Measurements from ENCODE around the gene AP3B2.

The AP3B2 gene

GRCh38 chr15:82698711-82699345 lies 10.8 kb downstream of the AP3B2 start:
- TF ChIP-seq CREB5 (CRISPR knock-in tag; IDR thresholded peaks at IDR 0.05; ENCODE audit: low read depth) (no peak), BACH2 (CRISPR knock-in tag; IDR thresholded peaks at IDR 0.05; ENCODE audit: borderline replicate concordance) (no peak)
- no peak for ATAC-seq

GRCh38 chr15:82697735-82698407 lies 11.8 kb downstream of the AP3B2 start:
- no peak for ATAC-seq
- TF ChIP-seq ZNF70 (CRISPR knock-in tag; IDR thresholded peaks at IDR 0.05) (no peak), ZFP3 (CRISPR knock-in tag; IDR thresholded peaks at IDR 0.05) (no peak), ISL1 (CRISPR knock-in tag; IDR thresholded peaks at IDR 0.05) (no peak), OSR1 (CRISPR knock-in tag; IDR thresholded peaks at IDR 0.05) (no peak), GLIS3 (CRISPR knock-in tag; IDR thresholded peaks at IDR 0.05) (no peak), CSRNP3 (CRISPR knock-in tag; IDR thresholded peaks at IDR 0.05) (no peak), TSHZ2 (CRISPR knock-in tag; IDR thresholded peaks at IDR 0.05) (no peak), ZC3H10 (CRISPR knock-in tag; IDR thresholded peaks at IDR 0.05) (no peak), TCF4 (CRISPR knock-in tag; IDR thresholded peaks at IDR 0.05; ENCODE audit: borderline replicate concordance) (no peak), CSDC2 (CRISPR knock-in tag; IDR thresholded peaks at IDR 0.05) (no peak)

- TF ChIP-seq TSHZ2 (CRISPR knock-in tag; IDR thresholded peaks at IDR 0.05) (no peak), ESRRG (CRISPR knock-in tag; IDR thresholded peaks at IDR 0.05) (no peak), POU6F1 (CRISPR knock-in tag; IDR thresholded peaks at IDR 0.05; ENCODE audit: borderline replicate concordance, low read depth) (no peak), ZFP3 (CRISPR knock-in tag; IDR thresholded peaks at IDR 0.05) (no peak), BACH2 (CRISPR knock-in tag; IDR thresholded peaks at IDR 0.05; ENCODE audit: borderline replicate concordance) (no peak), PATZ1 (CRISPR knock-in tag; IDR thresholded peaks at IDR 0.05; ENCODE audit: borderline replicate concordance) (no peak), PPARA (CRISPR knock-in tag; IDR thresholded peaks at IDR 0.05; ENCODE audit: borderline replicate concordance) (no peak), CSDC2 (CRISPR knock-in tag; IDR thresholded peaks at IDR 0.05) (no peak), ZC3H10 (CRISPR knock-in tag; IDR thresholded peaks at IDR 0.05) (no peak), ZNF8 (CRISPR knock-in tag; IDR thresholded peaks at IDR 0.05) (no peak)
- ATAC-seq: no peak
Observed at GRCh38 chr15:82692171-82692570, 17.5 kb downstream of the AP3B2 start.

All from SK-N-SH treated with all-trans-retinoic acid at 6 μM for 48 hours (cell line).